Measurements from ENCODE around the gene ETV6.
A peak's percentile ranks its signal among the peaks of the same experiment; 100 is the strongest.

Gene ETV6

DNA sequence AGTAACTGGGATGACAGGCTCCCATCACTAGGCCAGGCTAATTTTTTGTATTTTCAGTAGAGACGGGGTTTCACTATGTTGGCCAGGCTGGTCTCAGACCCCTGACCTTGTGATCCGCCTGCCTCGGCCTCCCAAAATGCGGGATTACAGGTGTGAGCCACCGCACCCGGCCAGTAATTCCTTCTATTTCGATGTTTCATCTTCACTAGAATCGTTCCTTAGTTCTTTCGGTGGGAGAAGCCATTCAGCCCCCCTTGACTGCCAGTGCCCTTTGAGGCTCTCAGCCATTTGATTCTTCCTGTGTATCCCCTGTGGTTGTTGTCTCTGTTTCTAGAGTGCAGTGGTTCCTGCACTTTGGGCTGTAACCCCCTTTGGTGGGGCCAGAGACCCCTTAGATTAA lies 174.1 kb downstream of the ETV6 start:
- no peak for DNase-seq

DNA sequence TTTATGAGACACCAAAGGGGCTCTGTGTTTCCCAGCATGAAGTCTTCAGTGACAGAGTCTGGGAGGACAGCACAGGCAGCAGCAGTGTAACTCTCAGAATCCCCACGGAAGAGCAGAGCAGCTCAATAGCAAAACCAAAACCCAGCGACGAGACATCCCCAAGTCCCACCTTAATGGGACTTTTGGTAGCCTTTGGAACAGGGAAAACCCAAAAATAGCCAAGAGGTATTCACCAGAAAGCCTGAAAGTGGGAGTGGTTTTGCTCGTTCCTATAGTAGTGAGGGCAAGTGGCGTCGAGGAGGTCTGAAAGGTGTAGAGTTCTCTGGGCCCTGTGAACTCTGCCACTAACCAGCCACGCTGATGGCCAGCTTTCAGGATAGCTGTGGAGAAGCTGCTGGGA lies 174.6 kb downstream of the ETV6 start:
- DNase-seq = peak in 1 of 51 donors; percentile 4

DNA sequence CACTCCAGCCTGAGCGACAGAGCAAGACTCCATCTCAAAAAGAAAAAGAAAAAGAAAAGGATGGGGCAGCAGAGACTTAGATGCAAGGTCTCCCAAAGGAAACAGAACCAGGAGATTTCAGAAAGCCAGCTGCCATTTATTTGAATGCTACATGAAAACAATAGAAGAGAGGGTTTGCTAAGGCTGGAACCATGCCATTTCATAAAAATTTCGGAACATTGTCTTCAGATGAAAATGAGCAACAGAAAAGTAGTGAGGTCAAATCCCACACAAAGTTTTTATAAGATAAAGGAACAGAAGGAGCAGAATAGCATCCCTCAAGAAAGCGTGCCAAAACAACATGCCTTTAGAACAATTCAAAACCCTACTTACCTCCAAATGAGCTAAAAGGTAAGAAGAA lies 175.3 kb downstream of the ETV6 start:
- no peak for DNase-seq

DNA sequence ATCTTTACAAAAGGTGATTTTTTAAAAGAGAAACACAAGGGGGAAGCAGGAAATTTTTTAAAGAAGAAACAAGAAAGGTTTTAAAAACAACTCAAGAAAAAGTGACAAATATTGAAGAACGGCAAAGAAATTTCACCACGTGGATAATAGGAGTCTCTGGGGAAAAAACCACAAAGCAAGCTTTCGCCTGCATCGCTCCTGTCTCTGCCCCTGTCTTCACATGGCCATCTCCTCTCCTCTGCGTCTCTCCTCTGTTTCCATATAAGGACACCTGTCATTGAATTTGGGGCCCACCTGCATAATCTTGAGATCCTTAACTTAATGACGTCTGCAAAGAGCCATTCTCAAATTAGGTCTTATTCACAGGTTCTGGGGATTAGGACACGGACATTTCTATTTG lies 175.8 kb downstream of the ETV6 start:
- no peak for DNase-seq

DNA sequence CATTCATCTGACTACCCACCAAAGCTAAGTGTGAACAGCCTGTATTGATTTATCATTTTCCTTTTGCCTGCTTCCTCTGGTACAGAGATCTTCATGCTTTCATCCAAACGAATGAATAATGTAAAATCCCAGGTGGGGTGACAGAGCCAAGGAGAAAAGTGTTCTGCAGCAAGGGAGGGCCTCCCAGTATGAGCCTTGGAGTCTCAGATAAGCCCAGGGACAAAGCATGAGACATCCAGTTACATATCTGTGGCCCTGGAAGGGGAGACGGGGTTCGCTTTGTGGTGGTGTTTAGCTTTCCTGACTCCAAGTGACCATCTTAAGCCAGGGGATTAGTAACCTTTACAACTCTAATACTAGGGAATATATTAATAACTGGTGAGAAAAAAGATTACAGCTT lies 177.1 kb downstream of the ETV6 start:
- no peak for DNase-seq

DNA sequence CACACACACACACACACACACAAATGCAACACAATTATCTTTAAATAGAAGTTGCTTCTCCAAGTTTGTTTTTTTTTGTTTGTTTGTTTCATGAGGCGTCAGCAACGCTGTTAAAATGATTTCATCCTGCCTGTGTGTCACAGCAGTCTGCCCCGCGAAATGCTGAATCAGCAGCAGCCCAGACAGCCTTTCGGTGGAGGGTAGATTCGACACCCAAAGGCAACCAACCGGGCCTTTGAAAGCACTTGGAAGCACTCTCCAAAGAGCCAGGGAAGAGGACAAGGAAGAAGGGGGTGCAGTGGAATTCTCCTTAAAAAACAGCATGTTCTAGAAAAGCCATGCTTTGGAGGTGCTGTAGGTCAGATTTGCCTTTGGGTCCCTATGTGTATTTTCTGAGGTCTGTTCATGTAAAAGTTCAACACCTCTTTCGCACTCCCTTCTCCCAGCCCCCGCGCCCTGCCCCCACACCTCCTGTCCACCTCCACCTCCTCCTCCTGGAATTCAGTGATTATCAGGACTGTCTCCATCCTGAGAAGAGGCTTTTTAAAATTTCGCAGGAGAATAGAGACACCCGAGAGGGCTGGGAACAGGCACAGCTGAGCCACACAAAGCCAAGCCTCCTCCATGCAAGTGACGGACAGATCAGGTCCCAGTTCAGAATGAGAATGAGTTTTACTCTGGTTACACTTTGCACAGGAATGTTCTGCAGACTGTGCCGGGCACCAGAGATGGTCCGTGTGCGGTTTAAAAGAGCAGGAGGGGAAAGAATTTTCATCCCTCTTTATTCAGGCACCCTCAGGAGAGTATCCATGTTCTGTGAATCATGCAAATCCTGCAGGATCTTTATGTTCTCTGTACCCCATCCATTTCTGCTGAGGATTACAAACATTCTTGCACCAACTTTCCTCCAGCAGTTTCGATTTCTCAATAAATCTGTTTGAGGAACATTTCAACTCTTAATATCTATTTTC lies 177.9 kb downstream of the ETV6 start:
- DNase-seq = peak in 15 of 51 donors; percentile 8 to 60 (median 24)

DNA sequence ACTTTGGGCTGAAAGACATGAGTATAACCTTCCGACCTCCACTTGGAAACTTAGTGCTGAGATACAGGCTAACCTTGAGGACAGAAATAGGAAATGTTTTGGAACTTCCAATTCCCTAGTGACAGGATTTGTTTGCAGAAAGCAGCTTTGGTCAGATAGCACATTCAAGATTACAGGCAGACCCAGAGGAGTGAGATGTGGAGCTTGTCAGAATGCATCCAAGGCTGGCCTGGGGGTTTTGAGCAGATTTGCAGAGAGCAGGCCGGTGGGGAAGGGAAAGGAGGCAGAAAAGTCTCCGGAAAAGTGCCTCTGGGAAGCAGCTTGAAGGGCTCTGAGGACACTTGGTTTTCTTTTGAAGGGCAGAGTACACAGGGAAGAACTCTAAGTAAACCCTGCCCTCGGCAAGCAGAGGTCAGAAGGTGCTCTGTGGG lies 180.3 kb downstream of the ETV6 start:
- DNase-seq = no peak

DNA sequence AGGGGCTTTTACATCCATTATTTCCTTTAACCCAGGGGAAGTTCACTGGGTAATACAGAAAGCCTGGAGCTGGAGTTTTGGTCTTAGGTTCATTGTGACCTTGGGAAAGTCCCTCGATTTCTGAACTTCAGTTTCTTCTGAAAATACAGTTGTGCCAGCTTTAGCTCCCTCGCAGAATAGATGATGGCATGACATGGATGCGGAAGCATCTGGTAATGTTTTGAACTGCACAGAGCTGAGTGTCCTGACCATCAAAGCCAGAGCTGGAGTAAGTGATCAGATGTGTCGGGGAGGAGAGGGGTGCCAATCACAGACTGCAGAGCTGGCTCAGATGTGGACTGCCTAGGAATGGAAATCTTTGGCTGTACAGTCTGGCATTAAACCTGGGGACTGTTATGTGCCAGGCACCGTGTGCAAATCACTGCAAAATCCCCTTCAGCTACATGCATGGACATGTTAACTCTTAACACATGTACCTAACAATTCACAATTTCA lies 180.9 kb downstream of the ETV6 start:
- DNase-seq = no peak

DNA sequence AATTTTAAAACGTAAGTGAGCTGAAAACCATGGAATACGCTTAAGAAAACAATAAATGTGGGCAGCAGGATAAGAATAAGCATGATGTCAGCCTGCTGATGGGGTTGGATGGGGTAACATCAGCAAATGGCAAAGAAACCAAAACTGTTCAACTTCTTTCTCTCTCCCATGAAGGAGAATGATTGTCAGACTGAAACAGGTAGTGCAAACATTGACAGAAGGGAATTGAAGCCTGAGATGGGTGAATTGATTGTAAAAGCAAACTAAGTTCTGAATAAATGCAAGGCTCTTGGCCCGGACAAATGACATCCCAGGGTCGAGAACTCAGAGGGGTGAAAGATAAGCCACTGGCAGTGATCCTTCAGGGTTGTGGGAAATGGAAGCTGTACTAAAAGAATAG lies 182.6 kb downstream of the ETV6 start:
- no peak for DNase-seq

DNA sequence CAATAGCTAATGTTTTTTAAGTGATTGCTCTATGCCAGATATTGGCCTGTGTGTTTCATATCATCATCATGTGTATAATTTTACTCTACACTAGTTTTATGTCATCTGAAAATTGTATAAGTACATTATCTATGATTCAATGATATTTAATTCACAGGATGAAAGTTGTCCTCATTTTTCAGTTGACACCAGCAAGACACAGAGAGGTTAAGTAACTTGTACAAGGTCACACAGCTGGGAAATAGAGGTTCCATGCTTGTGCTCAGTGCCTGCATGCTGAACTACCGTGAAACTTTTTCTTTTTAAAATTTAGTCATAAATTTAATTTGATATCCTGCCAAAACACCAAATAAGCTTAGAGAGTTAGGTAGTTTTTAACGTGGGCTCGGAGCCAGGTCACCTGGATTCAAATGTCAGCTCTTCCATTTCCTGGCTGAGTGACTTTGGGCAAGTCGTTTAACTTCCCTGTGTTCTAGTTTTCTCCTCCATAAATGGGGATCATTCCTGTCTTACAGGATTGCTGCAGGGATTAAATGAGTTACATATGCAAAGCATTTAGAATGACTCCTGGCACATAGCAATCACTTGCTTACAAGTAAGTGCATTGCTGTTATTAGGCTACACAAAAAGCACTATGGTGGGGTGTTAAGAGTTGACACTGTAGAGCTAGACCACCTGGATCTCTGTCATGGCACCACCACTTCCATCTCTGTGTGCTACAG lies 183.9 kb downstream of the ETV6 start:
- no peak for DNase-seq

DNA sequence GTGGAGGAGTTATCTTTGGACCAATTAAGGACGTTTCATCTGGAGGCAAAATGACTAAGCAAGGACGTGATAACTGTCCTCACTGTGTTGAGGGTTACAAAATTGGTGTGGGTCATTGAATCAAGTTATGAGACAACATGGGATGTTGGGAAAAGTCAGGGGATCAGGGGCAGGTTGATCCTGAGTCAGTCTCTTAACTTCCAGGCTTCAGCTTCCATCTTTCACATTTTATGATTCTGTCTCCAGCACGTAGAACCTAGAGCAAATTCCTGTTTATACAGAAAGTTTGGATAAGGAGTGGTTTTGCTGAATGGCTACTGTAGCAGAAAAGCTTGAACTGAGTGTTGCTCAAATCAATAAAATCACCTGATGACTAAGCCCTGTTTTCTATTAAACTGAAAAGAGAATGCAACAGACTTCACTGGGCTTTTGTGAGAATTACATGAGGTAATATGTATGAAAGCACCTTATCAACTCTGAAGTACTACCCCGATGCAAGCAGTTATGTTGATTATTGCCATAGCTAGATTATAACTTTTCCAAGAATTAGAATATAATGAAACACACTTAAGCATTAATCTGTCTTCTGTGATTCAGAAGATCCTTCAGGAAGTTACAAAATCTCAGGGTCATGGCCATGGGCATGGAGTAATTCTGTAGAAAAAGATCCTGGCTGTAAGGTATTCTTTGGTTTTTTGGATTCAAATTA lies 184.8 kb downstream of the ETV6 start:
- DNase-seq = no peak

DNA sequence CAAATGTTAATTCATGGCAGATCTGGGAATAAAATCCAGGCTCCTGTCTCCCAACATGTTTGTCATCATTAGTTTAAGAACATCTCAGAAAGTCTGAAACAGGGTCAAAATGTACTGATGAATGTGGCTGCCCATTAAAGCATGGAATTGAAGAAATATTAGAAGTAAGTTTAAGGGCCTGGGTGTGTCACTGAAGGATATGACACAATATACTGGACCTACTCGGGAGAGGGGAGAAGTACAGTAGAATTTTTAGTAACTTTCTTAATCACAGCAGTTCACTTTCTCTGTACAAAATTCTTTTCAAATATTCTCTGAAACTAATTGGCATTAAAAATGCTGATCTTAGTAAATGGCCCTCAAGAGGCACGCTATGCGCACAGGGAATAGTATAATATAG lies 185.5 kb downstream of the ETV6 start:
- DNase-seq = no peak

DNA sequence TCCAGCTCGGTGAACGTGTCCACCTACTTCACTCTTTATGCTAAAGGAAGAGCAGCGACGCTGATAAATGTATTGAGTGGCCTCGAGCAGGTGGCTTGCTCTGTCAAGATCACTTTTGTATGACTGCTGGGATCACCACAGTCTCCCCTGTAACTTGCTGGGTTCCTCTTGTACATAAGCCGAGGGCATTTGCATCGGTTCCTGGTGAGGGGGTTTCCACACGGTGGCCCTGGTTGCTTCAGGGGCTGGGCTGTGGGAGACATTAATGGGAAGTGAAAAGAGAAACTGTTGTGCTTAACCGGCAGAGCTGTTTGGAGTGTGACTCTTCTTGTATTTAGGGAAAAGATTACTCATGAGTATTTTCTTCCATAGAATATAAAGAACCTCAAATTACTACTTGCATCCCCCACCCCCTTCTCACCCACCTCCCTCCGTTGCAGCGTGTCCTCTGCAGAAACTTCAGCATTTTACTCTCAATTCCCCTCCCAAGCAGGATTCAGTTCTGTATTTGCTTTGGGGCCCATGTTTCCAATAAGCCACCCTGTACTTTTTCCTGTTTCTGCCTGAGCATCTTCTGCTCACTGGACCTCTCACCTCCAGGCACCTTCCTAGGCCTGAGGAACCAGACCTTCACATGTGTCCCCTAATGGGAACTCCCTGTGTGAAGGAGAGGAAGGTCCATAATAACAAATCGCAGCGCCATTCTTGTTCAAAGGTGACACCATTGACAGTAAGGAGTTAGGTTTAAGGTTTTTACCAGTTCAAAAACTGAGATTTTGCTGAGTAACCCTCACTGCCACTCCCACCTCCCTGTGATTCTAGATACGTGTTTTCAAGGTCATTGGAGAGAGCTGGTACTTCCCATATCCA lies 187.0 kb downstream of the ETV6 start:
- DNase-seq = peak in 14 of 51 donors; percentile 11 to 76 (median 29)

DNA sequence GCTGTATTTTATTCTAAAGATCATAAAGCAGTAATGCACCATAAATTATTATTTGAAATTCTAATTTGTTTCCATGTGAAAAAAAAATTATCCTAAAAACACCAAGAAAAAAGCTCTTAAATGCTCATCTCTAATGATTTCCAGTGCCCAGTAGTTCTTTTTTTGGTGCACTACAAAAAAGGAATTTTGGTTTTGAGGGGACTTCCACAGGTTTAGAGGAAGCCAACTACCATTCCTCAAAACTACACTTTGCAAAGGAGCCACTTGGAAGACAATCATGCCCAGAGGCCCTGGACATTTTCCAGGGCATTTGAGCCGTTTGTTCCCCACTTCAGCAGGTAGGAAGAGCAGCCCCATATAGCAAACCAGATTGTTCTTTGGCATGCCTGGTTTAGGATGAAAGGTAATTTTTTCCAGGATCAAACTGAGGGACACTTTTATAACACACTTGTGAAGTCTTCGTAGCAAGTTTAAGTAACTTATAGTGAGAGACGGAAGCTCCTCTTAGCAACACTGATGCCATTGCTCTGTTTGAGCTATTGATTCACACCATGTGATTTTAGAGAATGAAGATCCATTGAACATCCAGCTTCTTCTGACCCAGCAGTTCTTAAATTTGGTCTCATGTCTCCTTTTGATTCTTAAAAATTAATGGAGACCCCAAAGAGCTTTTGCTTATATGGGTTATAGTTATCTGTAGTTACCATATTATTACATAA lies 187.9 kb downstream of the ETV6 start:
- no peak for DNase-seq

DNA sequence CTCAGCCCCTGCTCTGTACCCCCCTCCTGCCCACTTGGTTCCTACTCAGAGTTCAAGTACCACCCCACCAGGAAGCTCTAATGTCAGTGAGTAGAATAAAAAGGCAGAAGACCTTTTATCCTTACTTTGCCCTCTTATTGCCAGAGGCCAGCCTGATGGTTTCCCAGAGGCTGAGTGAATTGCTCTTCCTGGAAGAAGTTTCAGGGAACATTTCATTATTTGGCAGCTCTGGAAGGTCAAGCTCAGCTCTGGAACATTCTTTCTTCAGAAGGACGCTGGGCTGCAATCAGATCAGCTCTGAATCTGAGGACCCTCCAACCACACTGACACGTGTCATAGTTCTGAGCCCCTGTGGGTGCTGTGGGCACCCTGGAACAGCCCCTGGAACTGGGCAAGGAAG lies 188.9 kb downstream of the ETV6 start:
- no peak for DNase-seq

DNA sequence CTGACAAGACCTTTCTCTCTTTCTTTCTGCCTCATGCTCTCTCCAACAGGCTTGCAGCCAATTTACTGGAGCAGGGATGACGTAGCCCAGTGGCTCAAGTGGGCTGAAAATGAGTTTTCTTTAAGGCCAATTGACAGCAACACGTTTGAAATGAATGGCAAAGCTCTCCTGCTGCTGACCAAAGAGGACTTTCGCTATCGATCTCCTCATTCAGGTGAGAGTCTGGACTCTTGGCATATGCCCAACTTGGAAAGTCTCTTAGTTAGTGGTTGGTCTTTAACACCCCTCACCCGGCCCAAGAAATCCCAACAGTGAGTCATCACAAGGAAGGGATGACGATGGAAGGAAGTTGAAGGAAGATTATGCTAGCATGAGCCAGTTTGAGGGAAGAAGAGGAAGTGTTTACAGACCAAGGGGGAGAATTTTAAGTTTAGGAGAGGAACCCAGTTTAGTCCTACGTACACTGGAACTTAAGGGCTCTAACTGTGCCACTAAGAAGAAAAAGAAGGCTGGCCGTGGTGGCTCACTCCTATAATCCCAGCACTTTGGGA lies 189.7 kb downstream of the ETV6 start:
- DNase-seq = peak in 21 of 51 donors; percentile 7 to 67 (median 36)

DNA sequence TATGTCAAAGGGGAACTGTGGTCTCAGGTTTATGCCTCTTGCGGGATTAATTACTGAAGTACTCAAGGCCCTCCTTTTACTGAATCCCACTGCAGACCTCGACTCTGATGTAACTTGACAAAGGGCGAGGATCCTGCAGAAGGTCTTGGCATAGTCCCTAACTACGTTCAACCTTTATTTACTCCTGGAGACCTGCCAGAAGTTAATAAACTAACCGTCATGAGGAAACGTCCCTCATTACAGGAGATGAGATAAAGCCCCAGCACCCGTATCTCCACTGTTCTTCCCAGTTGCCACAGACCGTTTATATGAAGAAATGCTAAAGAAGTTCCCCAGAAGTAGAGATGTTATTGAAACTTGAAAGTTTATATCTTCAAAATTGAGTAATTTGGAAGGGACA lies 190.9 kb downstream of the ETV6 start:
- no peak for DNase-seq

DNA sequence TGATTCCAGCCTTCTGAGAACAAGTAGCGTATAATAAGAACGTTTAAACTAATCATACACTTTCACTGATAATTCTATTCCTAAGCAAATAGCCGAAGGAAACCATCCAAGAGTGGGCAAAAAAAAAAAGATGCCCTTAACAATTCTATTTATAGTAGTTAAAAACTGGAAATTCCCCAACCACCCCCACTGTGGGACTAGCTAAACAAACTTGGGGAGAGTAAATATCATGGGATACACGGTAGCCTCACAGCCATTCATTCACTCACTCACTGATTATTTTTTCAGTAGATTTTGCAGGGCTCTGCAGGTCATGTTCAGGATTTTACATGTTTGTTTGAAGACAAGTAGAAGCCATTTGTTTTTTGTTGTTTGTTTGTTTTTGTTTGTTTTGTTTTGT lies 197.0 kb downstream of the ETV6 start:
- no peak for DNase-seq

DNA sequence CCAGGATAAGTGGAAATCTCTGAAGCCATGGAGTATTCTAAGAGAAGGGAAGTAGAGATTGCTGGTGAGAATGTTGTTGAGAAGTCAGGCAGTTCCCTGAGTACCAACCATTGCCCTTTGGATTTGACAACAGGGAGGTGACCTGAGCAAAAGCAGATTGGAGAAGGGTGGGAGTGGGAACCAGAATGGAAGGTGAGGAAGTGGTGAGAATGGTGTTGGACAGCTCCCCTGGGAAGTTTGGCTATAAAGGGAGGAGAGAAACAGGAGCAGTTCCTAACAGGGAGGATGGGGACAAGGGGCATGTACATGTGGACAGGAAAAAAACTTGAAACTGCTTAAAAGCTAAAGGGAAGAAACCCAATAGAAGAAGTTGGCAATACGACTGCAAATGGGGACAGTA lies 198.1 kb downstream of the ETV6 start:
- DNase-seq = no peak
